Gastroesophageal sphincter (tissue), 3 donors: ENCODE results near the gene HLA-DQA1.
"Not testable (repeated sequence)": the region's sequence is repeated elsewhere in the genome, so short reads cannot be mapped to it uniquely, and the experiment has no call there.

ENCODE experiments used
- POLR2AphosphoS5 ChIP-seq: sonication (generic); formaldehyde crosslinking; IDR thresholded peaks from one replicate; pipeline ENCODE4 v1.6.1; 2017; ENCODE audit warnings: antibody characterized with exemption
- TF ChIP-seq, protein P1 (sequence below), 4 experiments: fragments of 200-600 bp in 2 of 4; fragments of 450-650 bp in 2 of 4; sonication (generic) in 1 of 4; IDR thresholded peaks; one replicate each; pipeline ENCODE4 v1.5.1; 2017 to 2019; ENCODE audit warnings: antibody characterized with exemption in 4 of 4, mild to moderate bottlenecking in 2 of 4, moderate library complexity in 2 of 4

- TF ChIP-seq, protein P1, sequence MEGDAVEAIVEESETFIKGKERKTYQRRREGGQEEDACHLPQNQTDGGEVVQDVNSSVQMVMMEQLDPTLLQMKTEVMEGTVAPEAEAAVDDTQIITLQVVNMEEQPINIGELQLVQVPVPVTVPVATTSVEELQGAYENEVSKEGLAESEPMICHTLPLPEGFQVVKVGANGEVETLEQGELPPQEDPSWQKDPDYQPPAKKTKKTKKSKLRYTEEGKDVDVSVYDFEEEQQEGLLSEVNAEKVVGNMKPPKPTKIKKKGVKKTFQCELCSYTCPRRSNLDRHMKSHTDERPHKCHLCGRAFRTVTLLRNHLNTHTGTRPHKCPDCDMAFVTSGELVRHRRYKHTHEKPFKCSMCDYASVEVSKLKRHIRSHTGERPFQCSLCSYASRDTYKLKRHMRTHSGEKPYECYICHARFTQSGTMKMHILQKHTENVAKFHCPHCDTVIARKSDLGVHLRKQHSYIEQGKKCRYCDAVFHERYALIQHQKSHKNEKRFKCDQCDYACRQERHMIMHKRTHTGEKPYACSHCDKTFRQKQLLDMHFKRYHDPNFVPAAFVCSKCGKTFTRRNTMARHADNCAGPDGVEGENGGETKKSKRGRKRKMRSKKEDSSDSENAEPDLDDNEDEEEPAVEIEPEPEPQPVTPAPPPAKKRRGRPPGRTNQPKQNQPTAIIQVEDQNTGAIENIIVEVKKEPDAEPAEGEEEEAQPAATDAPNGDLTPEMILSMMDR (IDR thresholded peaks at IDR 0.05), result not testable (repeated sequence)
- TF ChIP-seq POLR2AphosphoS5, result not testable (repeated sequence)
Observed at GRCh38 chr6:32629793-32630192, 7.4 kb upstream of the HLA-DQA1 start.
